ENCODE results near the gene GOPC. TPM values are rescaled to one million over a fixed set of nuclear protein-coding genes. Genes with fewer than 3 reads are reported as not detected.

Gene GOPC
- total RNA-seq, 4 donors from 2014 or later = 20.5 to 34.1 (median 24.2) TPM

DNA sequence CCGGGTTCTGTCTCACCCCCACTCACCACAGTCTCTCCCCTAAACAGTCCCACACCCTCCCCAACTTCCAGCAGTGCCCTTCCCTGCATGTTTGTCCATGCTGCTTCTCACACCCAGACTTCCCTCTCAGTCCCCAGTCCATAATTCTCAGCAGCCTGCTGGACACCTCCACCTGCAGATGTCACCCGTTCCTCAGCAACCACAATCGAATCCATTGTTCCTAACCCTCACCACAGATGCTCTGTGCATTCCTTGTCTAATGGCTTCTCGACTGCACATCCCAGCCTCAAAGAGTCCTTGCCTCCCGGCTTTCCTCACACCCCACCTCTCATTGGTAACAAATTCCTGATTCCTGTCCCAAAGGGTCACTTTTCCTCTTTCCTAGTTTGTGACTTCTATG lies 55.6 kb downstream of the GOPC start:
- TF ChIP-seq EP300 (IDR thresholded peaks at IDR 0.05) = no peak
- no peak for TF ChIP-seq POLR2AphosphoS5 (IDR thresholded peaks at IDR 0.05)
- TF ChIP-seq, protein P1, sequence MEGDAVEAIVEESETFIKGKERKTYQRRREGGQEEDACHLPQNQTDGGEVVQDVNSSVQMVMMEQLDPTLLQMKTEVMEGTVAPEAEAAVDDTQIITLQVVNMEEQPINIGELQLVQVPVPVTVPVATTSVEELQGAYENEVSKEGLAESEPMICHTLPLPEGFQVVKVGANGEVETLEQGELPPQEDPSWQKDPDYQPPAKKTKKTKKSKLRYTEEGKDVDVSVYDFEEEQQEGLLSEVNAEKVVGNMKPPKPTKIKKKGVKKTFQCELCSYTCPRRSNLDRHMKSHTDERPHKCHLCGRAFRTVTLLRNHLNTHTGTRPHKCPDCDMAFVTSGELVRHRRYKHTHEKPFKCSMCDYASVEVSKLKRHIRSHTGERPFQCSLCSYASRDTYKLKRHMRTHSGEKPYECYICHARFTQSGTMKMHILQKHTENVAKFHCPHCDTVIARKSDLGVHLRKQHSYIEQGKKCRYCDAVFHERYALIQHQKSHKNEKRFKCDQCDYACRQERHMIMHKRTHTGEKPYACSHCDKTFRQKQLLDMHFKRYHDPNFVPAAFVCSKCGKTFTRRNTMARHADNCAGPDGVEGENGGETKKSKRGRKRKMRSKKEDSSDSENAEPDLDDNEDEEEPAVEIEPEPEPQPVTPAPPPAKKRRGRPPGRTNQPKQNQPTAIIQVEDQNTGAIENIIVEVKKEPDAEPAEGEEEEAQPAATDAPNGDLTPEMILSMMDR (IDR thresholded peaks at IDR 0.05) = no peak
- TF ChIP-seq POLR2A (IDR thresholded peaks at IDR 0.05) = no peak
- Histone ChIP-seq H3K27ac (no peak overlapping the region), H3K36me3 (peaks cover 0 to 32% of the 10 kb centered on the region in 2 donors), H3K9me3 (no peaks in the 10 kb centered on the region), H3K27me3 (no peaks in the 10 kb centered on the region), H3K4me1 (peaks cover 0 to 17% (median 3%) of the 10 kb centered on the region in 3 donors), H3K4me3 (no peak overlapping the region)
- WGBS, 2 donors (ENCODE audit: low coverage in 1 of 2) = 83 to 88% methylated on average over 3 to 5 of the region's 5 CpGs
- ATAC-seq = no peak

DNA sequence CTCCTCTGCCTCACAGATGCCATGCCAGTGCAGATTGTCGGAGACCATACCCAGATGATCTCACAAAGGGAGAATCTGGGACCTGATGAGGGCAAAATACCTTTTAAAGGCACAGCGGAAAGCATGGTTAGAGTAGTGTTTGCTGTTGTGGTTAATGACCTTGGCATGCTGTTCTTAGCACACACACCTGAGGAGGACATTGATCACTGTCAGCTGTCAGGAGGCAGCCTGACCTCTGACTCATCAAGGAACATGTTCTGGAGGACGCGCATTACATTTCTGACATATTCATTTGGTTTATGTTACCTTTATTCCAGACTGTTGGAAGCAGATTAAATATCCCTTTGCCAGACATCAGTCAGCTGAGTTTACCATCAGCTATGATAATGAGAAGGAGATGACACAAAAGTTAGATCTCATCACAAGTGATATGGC lies 57.1 kb downstream of the GOPC start:
- 81 to 96% methylated on average over 2 to 4 of the region's 4 CpGs for WGBS, 2 donors (ENCODE audit: low coverage in 1 of 2)
- no peaks in the 10 kb centered on the region for H3K9me3 ChIP-seq
- peaks cover 0 to 45% of the 10 kb centered on the region in 2 donors for H3K36me3 ChIP-seq
- H3K27me3 ChIP-seq = no peaks in the 10 kb centered on the region
- peaks cover 0 to 17% (median 3%) of the 10 kb centered on the region in 3 donors for H3K4me1 ChIP-seq
- ATAC-seq = no peak
- TF ChIP-seq POLR2AphosphoS5 (IDR thresholded peaks at IDR 0.05) = no peak
- TF ChIP-seq, protein P1 (IDR thresholded peaks at IDR 0.05) = no peak
- TF ChIP-seq EP300 (IDR thresholded peaks at IDR 0.05) = no peak
- no peak for TF ChIP-seq POLR2A (IDR thresholded peaks at IDR 0.05)
- H3K4me3 ChIP-seq = no peak overlapping the region
- no peak overlapping the region for H3K27ac ChIP-seq

DNA sequence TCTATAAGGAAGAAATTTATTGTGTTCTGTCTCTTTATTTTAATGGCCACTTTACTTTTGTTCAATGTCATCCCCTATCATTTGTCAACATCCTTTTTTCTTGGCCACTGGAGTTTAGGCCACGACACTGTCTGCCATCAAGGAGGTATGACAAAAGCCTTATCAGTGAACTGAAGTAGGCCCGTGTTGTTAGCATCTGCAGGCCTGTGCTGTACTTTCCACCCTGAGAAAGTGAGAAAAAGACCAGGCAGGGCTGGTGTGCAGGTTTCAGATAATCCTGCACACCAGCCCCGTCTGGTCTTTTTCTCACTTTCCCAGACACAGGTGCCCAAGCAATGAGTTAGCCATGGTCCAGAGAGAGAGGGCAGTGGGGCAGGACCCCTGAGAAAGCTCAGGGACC lies 57.6 kb downstream of the GOPC start:
- no peak overlapping the region for H3K4me3 ChIP-seq
- H3K27ac ChIP-seq = no peak overlapping the region
- no peaks in the 10 kb centered on the region for H3K9me3 ChIP-seq
- H3K4me1 ChIP-seq = peaks cover 0 to 17% (median 3%) of the 10 kb centered on the region in 3 donors
- peaks cover 0 to 47% of the 10 kb centered on the region in 2 donors for H3K36me3 ChIP-seq
- no peak for ATAC-seq
- WGBS, 2 donors (ENCODE audit: low coverage in 1 of 2) = 46 to 100% methylated on average over 2 to 3 of the region's 3 CpGs
- H3K27me3 ChIP-seq = no peaks in the 10 kb centered on the region
- TF ChIP-seq, protein P1 (IDR thresholded peaks at IDR 0.05) = no peak
- TF ChIP-seq POLR2A (IDR thresholded peaks at IDR 0.05) (no peak), POLR2AphosphoS5 (IDR thresholded peaks at IDR 0.05) (no peak), EP300 (IDR thresholded peaks at IDR 0.05) (no peak)

DNA sequence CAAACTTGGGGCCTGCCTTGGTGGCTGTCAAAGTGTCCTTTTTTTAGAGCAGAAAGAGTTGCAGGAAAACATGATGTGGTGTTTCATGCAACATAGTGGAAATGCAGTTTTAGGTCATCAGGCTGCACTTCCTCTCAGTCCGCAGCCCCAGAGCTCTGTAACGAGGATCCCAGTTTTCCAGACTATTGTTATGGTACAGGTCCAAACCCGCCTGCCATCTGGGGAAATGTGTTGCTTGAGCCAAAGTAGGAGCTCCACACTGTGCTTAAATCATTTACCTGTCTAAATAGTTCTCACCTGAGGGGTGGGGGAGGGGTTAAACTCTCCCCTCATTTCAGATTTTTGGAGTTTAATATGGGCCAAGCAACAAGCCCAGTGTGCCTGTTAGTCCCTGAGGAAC lies 59.8 kb downstream of the GOPC start:
- WGBS, 2 donors (ENCODE audit: low coverage in 1 of 2) = 71 to 93% methylated on average over 2 of the region's 3 CpGs
- no peak for ATAC-seq
- TF ChIP-seq, protein P1 (IDR thresholded peaks at IDR 0.05) = no peak
- TF ChIP-seq POLR2A (IDR thresholded peaks at IDR 0.05) (no peak), EP300 (IDR thresholded peaks at IDR 0.05) (no peak), POLR2AphosphoS5 (IDR thresholded peaks at IDR 0.05) (no peak)
- Histone ChIP-seq H3K9me3 (no peaks in the 10 kb centered on the region), H3K27ac (no peak overlapping the region), H3K36me3 (peaks cover 0 to 63% of the 10 kb centered on the region in 2 donors), H3K4me3 (no peak overlapping the region), H3K27me3 (no peaks in the 10 kb centered on the region), H3K4me1 (peaks cover 0 to 1% (median 0%) of the 10 kb centered on the region in 3 donors)

DNA sequence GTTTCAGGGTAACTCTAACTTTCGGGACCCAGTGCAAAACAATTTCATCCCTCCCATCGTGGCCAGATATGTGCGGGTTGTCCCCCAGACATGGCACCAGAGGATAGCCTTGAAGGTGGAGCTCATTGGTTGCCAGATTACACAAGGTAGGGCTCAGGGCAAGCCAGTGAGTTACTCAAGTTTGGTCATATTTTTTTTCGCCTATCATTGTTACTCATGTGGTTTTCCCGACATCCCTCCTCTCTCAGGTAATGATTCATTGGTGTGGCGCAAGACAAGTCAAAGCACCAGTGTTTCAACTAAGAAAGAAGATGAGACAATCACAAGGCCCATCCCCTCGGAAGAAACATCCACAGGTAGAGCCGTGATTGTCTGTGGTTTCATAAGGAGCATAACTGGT lies 61.6 kb downstream of the GOPC start:
- no peak for ATAC-seq
- 93 to 95% methylated on average over 5 to 8 of the region's 8 CpGs for whole genome bisulfite sequencing, 2 donors (ENCODE audit: low coverage in 1 of 2)
- TF ChIP-seq POLR2A (IDR thresholded peaks at IDR 0.05) (no peak), EP300 (IDR thresholded peaks at IDR 0.05) (no peak), POLR2AphosphoS5 (IDR thresholded peaks at IDR 0.05) (no peak)
- TF ChIP-seq, protein P1 (IDR thresholded peaks at IDR 0.05) = no peak
- H3K4me1 ChIP-seq = no peaks in the 10 kb centered on the region
- peaks cover 0 to 63% of the 10 kb centered on the region in 2 donors for H3K36me3 ChIP-seq
- no peak overlapping the region for H3K4me3 ChIP-seq
- H3K27ac ChIP-seq = no peak overlapping the region
- no peaks in the 10 kb centered on the region for H3K27me3 ChIP-seq
- no peaks in the 10 kb centered on the region for H3K9me3 ChIP-seq

All from gastroesophageal sphincter (tissue), 4 donors.